Measurements from ENCODE around the gene WHRN.

WHRN gene

GRCh38 chr9:114371343-114371944 is 133.8 kb downstream of the WHRN start:
- no peak for DNase-seq (ENCODE audit: low read depth)
- H3K4me3 ChIP-seq (ENCODE audit: low read length): no peak overlapping the region
- TF ChIP-seq CTCF (conservative IDR thresholded peaks at IDR 0.05; ENCODE audit: low read length): no peak

- DNase-seq (ENCODE audit: low read depth): no peak
- H3K4me3 ChIP-seq (ENCODE audit: low read length): no peak overlapping the region
- no peak for TF ChIP-seq CTCF (conservative IDR thresholded peaks at IDR 0.05; ENCODE audit: low read length)
Observed at GRCh38 chr9:114370968-114371320, 134.3 kb downstream of the WHRN start.

- TF ChIP-seq CTCF (conservative IDR thresholded peaks at IDR 0.05; ENCODE audit: low read length): no peak
- no peak overlapping the region for H3K4me3 ChIP-seq (ENCODE audit: low read length)
- no peak for DNase-seq (ENCODE audit: low read depth)
Observed at GRCh38 chr9:114370251-114370967, 134.9 kb downstream of the WHRN start.

- no peak for DNase-seq (ENCODE audit: low read depth)
- TF ChIP-seq CTCF (conservative IDR thresholded peaks at IDR 0.05; ENCODE audit: low read length): no peak
Observed at GRCh38 chr9:114369216-114370130, 135.8 kb downstream of the WHRN start.

GRCh38 chr9:114367772-114368569 is 137.3 kb downstream of the WHRN start:
- DNase-seq (ENCODE audit: low read depth): no peak
- no peak for TF ChIP-seq CTCF (conservative IDR thresholded peaks at IDR 0.05; ENCODE audit: low read length)
- no peak overlapping the region for H3K4me3 ChIP-seq (ENCODE audit: low read length)

More at GRCh38 chr9:114369216-114370130, 135.8 kb downstream of the WHRN start:
- no peak overlapping the region for H3K4me3 ChIP-seq (ENCODE audit: low read length)

GRCh38 chr9:114367366-114367765 is 137.9 kb downstream of the WHRN start:
- H3K4me3 ChIP-seq (ENCODE audit: low read length): no peak overlapping the region
- no peak for DNase-seq (ENCODE audit: low read depth)
- TF ChIP-seq CTCF (conservative IDR thresholded peaks at IDR 0.05; ENCODE audit: low read length): no peak
